HG03571 (cell line): ENCODE measurements around the gene DELE1.
"Not testable (repeated sequence)": the region's sequence is repeated elsewhere in the genome, so short reads cannot be mapped to it uniquely, and the experiment has no call there.

Source experiments
- ATAC-seq: cut with Tn5 transposase; IDR thresholded peaks from one replicate; pipeline ENCODE4 v1.9.1; 2021; ENCODE audit not compliant: unreplicated experiment

DELE1 gene

GRCh38 chr5:141889282-141889871 lies 34.3 kb upstream of the DELE1 start:
- ATAC-seq = no peak

GRCh38 chr5:141890429-141890828 lies 33.2 kb upstream of the DELE1 start:
- not testable (repeated sequence) for ATAC-seq

- no peak for ATAC-seq
Observed at GRCh38 chr5:141897425-141897824, 26.2 kb upstream of the DELE1 start.

- no peak for ATAC-seq
Observed at GRCh38 chr5:141898448-141899049, 25.1 kb upstream of the DELE1 start.

GRCh38 chr5:141902015-141902814 lies 21.5 kb upstream of the DELE1 start:
- no peak for ATAC-seq

GRCh38 chr5:141903261-141903660 lies 20.4 kb upstream of the DELE1 start:
- ATAC-seq = no peak

GRCh38 chr5:141904551-141904950 lies 19.1 kb upstream of the DELE1 start:
- ATAC-seq = no peak

GRCh38 chr5:141906517-141906916 lies 17.2 kb upstream of the DELE1 start:
- no peak for ATAC-seq

- ATAC-seq = no peak
Observed at GRCh38 chr5:141906972-141907371, 16.7 kb upstream of the DELE1 start.

- ATAC-seq = no peak
Observed at GRCh38 chr5:141908796-141909195, 14.9 kb upstream of the DELE1 start.

GRCh38 chr5:141909212-141909611 lies 14.5 kb upstream of the DELE1 start:
- ATAC-seq = no peak

- ATAC-seq = no peak
Observed at GRCh38 chr5:141910271-141910673, 13.4 kb upstream of the DELE1 start.

- ATAC-seq = no peak
Observed at GRCh38 chr5:141913560-141914198, 10.0 kb upstream of the DELE1 start.

GRCh38 chr5:141914199-141914743 lies 9.4 kb upstream of the DELE1 start:
- ATAC-seq = peak; percentile 68

- ATAC-seq = no peak
Observed at GRCh38 chr5:141914797-141915196, 8.9 kb upstream of the DELE1 start.

GRCh38 chr5:141915881-141916336 lies 7.8 kb upstream of the DELE1 start:
- no peak for ATAC-seq

- ATAC-seq = no peak
Observed at GRCh38 chr5:141916522-141916921, 7.1 kb upstream of the DELE1 start.

- ATAC-seq = no peak
Observed at GRCh38 chr5:141917760-141918159, 5.9 kb upstream of the DELE1 start.

- ATAC-seq = no peak
Observed at GRCh38 chr5:141919218-141920119, 4.2 kb upstream of the DELE1 start.

- no peak for ATAC-seq
Observed at GRCh38 chr5:141920771-141921170, 2.9 kb upstream of the DELE1 start.
